ENCODE measurements around the gene SCYGR3.

DNA sequence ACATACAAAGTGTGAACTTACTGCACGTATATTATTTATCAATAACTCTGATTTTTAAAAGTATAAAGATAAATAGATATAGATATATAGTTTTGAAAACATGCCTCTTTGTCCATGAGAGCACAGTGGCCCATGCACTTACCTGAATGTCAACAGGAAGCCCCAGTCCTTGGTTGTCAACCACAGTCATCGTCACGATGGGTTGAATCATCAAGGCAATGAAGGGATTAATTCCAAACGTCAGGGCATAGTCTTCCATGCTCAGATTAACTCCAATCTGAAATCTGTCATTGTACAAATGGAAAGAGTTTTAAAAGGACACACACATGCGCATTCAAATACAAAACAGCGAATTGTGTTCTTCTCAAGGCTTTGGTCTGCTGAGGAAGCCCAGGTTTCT, 18.2 kb upstream of the SCYGR3 start:
- TF ChIP-seq CTCF (IDR thresholded peaks at IDR 0.05 in 4 of 5, conservative IDR thresholded peaks at IDR 0.05 in 1 of 5) (no peak), POLR2A (IDR thresholded peaks at IDR 0.05) (no peak)
